ENCODE results near the gene ARSJ.

The ARSJ gene

GRCh38 chr4:114026447-114026846 is 47.0 kb upstream of the ARSJ start:
- Histone ChIP-seq H3K9me3 (ENCODE audit: control insufficient read depth, insufficient read depth, low read length) (no peaks in the 10 kb centered on the region), H3K79me2 (ENCODE audit: control insufficient read depth, low read length) (no peaks in the 10 kb centered on the region), H3K36me3 (ENCODE audit: control insufficient read depth, low read length) (no peaks in the 10 kb centered on the region), H3F3A (ENCODE audit: control insufficient read depth, insufficient read depth) (no peaks in the 10 kb centered on the region), H3K4me2 (ENCODE audit: low read length) (no peak overlapping the region), H3K9me2 (replicated peaks; ENCODE audit: control insufficient read depth, low read length) (no peaks in the 10 kb centered on the region), H3K4me1 (ENCODE audit: control insufficient read depth, low read length) (no peaks in the 10 kb centered on the region), H3K27me3 (ENCODE audit: control insufficient read depth, low read length) (peaks cover 5% of the 10 kb centered on the region), H4K20me1 (ENCODE audit: control insufficient read depth, insufficient read depth, low read depth, low read length) (no peaks in the 10 kb centered on the region), H3K27ac (ENCODE audit: low read depth, low read length) (no peak overlapping the region), H3K4me3 (ENCODE audit: low read length) (no peak overlapping the region)
- no peak for TF ChIP-seq EZH2phosphoT487 (IDR thresholded peaks at IDR 0.05; ENCODE audit: borderline replicate concordance, low read length)

- Histone ChIP-seq H3F3A (ENCODE audit: control insufficient read depth, insufficient read depth) (no peaks in the 10 kb centered on the region), H3K36me3 (ENCODE audit: control insufficient read depth, low read length) (no peaks in the 10 kb centered on the region), H4K20me1 (ENCODE audit: control insufficient read depth, insufficient read depth, low read depth, low read length) (no peaks in the 10 kb centered on the region), H3K27me3 (ENCODE audit: control insufficient read depth, low read length) (peaks cover 5% of the 10 kb centered on the region), H3K79me2 (ENCODE audit: control insufficient read depth, low read length) (no peaks in the 10 kb centered on the region), H3K4me2 (ENCODE audit: low read length) (no peak overlapping the region), H3K9me2 (replicated peaks; ENCODE audit: control insufficient read depth, low read length) (no peaks in the 10 kb centered on the region), H3K4me1 (ENCODE audit: control insufficient read depth, low read length) (no peaks in the 10 kb centered on the region), H3K4me3 (ENCODE audit: low read length) (no peak overlapping the region), H3K9me3 (ENCODE audit: control insufficient read depth, insufficient read depth, low read length) (no peaks in the 10 kb centered on the region), H3K27ac (ENCODE audit: low read depth, low read length) (no peak overlapping the region)
- TF ChIP-seq EZH2phosphoT487 (IDR thresholded peaks at IDR 0.05; ENCODE audit: borderline replicate concordance, low read length) (no peak), CTCF (IDR thresholded peaks at IDR 0.05; ENCODE audit: low read depth, low read length, poor library complexity, severe bottlenecking) (no peak)
These were observed 45.8 kb upstream of the ARSJ start for GRCh38 chr4:114025176-114025777.

GRCh38 chr4:114021451-114021850 is 42.0 kb upstream of the ARSJ start:
- Histone ChIP-seq H3K4me3 (ENCODE audit: low read length) (no peak overlapping the region), H3K9me3 (ENCODE audit: control insufficient read depth, insufficient read depth, low read length) (no peaks in the 10 kb centered on the region), H3K27ac (ENCODE audit: low read depth, low read length) (no peak overlapping the region), H3K9me2 (replicated peaks; ENCODE audit: control insufficient read depth, low read length) (no peaks in the 10 kb centered on the region), H3K4me2 (ENCODE audit: low read length) (no peak overlapping the region), H3F3A (ENCODE audit: control insufficient read depth, insufficient read depth) (no peaks in the 10 kb centered on the region), H3K27me3 (ENCODE audit: control insufficient read depth, low read length) (peaks cover 5% of the 10 kb centered on the region), H4K20me1 (ENCODE audit: control insufficient read depth, insufficient read depth, low read depth, low read length) (no peaks in the 10 kb centered on the region), H3K36me3 (ENCODE audit: control insufficient read depth, low read length) (no peaks in the 10 kb centered on the region), H3K79me2 (ENCODE audit: control insufficient read depth, low read length) (no peaks in the 10 kb centered on the region), H3K4me1 (ENCODE audit: control insufficient read depth, low read length) (no peaks in the 10 kb centered on the region)
- TF ChIP-seq CTCF (IDR thresholded peaks at IDR 0.05; ENCODE audit: low read depth, low read length, poor library complexity, severe bottlenecking), result no peak
- no peak for TF ChIP-seq EZH2phosphoT487 (IDR thresholded peaks at IDR 0.05; ENCODE audit: borderline replicate concordance, low read length)

- H3K36me3 ChIP-seq (ENCODE audit: control insufficient read depth, low read length), result no peaks in the 10 kb centered on the region
- H3K27ac ChIP-seq (ENCODE audit: low read depth, low read length), result no peak overlapping the region
These were observed 40.5 kb upstream of the ARSJ start for GRCh38 chr4:114019969-114020358.

More at GRCh38 chr4:114019969-114020358, 40.5 kb upstream of the ARSJ start:
- Histone ChIP-seq H3F3A (ENCODE audit: control insufficient read depth, insufficient read depth) (no peaks in the 10 kb centered on the region), H4K20me1 (ENCODE audit: control insufficient read depth, insufficient read depth, low read depth, low read length) (no peaks in the 10 kb centered on the region), H3K27me3 (ENCODE audit: control insufficient read depth, low read length) (peaks cover 3% of the 10 kb centered on the region; the same call in 1 of the 2 replicates), H3K9me3 (ENCODE audit: control insufficient read depth, insufficient read depth, low read length) (no peaks in the 10 kb centered on the region), H3K79me2 (ENCODE audit: control insufficient read depth, low read length) (no peaks in the 10 kb centered on the region), H3K4me2 (ENCODE audit: low read length) (no peak overlapping the region), H3K9me2 (replicated peaks; ENCODE audit: control insufficient read depth, low read length) (no peaks in the 10 kb centered on the region), H3K4me1 (ENCODE audit: control insufficient read depth, low read length) (no peaks in the 10 kb centered on the region), H3K4me3 (ENCODE audit: low read length) (no peak overlapping the region)
- no peak for TF ChIP-seq EZH2phosphoT487 (IDR thresholded peaks at IDR 0.05; ENCODE audit: borderline replicate concordance, low read length)
- TF ChIP-seq CTCF (IDR thresholded peaks at IDR 0.05; ENCODE audit: low read depth, low read length, poor library complexity, severe bottlenecking), result no peak

All from DOHH2 (cell line).